GM21390 (cell line): ENCODE results near the gene EEF2.

Experiments used
- ATAC-seq: cut with Tn5 transposase; IDR thresholded peaks from one replicate; pipeline ENCODE4 v1.9.1; 2021; ENCODE audit not compliant: unreplicated experiment

The EEF2 gene

DNA sequence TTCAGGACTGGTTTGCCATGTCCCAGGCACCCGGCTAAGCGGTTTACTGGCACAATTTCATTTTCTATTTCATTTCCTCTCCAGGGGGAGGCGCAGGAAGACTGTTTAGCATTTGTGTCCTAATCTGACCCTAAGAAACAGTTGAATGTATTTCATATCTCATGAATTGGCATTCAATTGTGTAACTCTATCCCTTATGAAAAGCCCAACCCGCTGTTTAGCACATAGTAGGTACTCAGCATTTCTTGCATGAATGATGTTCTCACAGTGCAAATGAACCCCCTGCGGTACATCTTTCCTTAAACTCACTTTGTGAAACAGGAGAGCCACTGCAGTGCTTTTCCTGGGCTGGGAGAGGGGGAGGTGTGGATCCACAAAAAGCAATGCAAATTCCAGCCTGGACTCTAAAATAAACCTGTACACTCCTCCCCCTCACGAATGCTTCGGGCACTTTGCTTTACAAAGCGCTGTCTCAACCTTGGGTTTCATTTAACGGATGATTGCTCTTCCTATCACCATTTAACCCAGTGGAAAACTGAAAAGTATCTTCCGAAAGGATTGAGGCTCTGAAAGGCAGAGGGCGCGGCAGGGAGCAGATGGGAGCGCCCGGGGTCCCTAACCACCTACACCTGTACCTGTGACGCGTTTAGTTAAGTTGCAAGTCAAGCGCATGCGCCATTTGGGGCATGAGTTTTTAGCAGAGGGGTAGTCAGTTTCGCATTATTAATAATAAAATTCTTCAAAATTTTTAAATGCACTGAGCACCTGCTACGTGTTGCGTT lies 1.2 kb upstream of the EEF2 start:
- no peak for ATAC-seq

GRCh38 chr19:3985643-3986259 lies 488 bp upstream of the EEF2 start:
- ATAC-seq: no peak

DNA sequence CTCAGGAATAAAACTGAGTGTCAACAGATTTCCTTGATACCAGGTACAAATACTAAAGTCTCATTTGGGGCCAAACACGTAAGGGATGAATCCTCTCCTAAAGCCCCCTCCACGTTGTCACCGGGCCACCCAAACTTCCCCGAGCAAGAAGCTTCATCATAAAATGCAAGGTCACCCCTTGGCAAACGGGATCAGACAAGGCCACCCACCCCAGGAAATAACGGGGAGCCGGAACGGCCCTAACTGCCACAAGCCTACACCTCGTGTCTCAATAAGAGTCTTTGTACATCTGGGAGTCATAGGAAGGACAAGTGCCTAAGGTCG lies 717 bp downstream of the EEF2 start:
- no peak for ATAC-seq

DNA sequence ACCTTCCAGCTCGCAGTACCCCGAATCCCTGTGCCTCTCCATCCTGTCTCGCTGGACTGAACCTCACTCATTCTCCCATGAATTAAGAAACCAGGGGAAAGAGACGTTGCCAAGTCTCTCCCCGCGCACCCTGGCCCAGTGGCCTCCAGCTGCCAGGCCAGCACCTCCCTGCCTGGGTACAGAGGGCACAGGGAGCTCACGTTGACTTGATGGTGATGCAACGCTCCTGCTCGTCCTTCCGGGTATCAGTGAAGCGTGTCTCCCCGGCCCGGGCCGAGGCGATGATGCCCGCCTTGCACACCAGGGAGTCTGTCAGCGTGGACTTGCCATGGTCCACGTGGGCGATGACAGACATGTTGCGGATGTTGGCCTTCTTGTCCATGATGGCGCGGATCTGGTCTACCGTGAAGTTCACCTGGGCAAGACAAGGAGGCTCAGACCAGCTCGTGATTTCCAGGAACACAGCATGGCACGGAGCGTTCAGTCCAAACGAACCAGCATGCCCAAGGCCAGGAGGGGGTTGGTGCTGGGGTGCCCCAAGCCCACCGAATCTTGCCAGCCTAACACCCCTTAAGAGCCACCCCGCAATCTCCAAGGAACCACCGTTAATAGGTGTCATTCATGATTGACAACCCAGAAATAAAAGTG lies 1.2 kb downstream of the EEF2 start:
- ATAC-seq: no peak

DNA sequence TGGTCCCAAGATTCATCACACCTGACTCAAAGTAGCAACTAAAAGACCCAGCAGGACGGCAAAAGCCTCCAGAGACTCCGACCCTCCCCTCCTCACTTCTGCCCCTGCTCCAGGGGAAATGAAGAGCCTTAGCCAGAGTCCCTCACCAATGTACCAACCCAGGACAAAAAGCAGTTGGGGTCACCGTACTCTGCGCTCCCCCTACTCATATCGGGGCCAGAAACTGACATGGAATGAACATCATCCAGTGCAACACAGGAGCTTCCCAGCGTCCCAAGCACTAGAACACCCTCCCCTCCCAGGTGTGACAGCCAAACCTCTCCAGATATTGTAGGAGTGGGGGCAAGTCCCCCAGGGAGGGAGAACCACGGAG lies 1.7 kb downstream of the EEF2 start:
- no peak for ATAC-seq

DNA sequence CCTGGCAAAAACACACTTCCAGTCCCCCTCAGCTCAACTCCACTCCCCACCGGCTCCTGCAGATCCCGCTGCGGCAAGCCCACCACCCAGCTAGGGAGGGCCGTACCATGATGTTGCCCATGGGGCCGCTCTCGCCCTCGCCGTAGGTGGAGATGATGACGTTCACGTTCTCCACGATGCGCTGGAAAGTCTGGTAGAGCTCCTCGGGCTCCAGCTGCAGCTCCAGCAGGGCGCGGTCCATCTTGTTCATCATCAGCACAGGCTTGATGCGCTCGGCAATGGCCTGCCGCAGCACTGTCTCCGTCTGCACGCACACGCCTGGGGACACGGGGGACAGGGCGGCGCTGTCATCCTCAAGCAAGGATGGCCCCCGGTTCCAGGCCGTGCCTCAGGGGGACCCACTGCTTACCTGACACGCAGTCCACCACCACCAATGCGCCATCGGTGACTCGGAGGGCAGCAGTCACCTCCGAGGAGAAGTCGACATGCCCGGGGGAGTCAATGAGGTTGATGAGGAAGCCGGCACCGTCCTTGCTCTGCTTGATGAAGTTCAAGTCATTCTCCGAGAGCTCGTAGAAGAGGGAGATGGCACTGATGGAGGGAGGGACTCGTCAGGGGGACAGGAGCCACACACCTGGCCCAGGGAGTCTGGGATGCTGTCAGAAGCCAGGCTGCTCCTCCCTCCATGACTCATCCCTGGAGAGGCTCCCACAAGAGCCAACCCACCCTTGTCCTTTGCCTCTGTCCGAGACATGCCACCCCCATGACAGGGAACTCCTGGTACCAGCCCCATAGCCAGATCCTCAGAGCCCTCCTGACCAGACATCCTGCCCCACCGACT lies 2.3 kb downstream of the EEF2 start:
- no peak for ATAC-seq

DNA sequence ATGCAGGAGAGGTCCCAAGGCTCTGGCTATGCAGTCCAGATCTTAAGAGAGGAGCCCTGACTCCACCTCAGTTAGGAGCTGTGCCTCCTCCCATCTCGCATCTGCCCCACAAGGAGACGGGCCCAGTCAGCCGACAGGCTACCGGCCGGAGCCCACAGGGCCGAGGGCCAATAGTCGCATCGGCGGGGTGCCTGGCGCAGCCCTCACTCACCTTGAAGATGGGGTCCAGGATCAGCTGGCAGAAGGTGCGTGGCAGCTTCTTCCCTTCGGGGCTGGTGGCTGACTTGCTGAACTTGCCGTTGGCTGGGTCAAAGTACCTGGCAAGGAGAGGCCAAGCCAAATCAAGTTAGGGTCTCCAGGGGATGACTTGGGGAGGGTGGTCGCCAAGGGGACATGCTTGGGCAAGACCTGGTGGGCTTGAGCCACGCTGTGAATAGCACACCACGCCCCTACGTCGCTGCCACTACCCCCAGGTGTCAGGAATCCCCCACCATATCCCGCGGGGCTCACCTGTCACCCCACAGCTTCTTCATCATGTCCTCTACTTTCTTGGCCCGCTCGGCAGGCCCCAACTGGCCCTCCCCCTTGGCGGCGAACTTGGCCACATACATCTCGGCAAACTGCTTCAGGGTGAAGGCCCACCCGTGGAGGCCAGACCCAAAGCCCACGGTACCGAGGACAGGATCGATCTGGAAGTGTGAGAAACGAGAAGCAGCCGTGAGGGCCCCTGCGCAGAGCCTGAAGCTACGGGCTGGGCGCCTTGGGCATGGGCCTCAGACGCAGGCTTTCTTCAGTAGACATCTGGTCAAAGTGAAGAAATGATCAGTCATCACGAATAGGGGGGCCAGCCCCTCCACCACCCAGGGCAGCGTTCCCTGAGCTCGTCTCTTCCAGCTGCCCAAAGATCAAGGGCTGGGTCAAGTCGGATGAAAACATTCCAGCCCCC lies 3.3 kb downstream of the EEF2 start:
- no peak for ATAC-seq

DNA sequence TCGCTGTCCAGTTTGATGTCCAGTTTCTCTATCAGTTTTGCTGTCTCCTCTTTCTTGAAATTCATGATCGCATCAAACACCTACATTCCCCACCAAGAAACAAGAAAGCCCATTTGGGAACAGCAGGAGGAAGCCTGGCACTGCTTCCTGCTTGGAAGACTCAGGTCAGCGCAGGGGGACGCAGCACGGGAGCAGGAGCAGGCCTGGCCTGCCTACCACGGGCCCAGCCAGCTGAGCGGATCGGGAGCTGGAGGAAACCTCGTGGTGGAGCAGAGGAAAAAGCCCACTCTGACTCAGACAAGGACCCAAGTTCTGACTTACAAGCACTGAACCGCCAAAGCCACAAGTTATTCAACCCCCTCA lies 3.9 kb downstream of the EEF2 start:
- ATAC-seq: no peak

DNA sequence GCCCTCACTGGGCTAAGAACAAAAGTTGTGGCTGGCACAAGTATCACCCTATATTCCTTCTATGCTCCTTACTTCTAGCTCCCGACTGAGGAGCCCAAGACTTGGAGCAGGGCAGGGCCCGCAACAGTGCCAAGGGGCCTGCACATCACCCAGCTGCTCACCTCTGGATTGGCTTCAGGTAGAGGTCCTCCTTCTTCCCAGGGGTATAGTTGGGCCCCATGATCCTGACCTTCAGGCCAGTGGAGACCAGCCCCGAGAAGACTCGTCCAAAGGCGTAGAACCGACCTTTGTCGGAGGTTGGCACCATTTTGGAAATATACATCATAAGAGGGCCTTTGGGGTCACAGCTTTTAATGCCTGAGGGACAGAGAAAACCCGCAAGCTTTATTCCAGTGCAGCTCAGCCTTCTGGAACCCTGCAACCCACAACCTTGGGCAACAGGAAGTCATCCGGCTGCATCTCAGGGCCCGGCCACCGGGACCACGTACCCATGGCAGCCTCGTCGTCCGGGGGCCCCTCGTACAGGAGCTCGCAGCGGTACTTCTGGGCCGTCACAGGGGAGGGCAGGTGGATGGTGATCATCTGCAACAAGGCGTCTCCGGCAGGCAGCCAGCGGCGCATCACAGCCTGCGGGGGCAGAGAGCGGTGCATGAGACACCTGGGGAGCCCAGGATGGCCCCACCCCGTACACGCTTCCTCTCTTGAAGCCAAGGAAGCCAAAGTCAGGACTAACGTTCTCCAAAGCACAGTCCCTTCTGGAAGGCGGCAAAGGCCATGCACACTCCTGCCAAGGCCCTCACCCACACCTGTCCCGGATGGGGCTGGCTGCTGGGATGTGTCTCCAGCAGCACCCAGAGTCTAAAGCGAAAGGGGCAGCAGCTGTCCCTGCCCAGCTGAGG lies 4.7 kb downstream of the EEF2 start:
- ATAC-seq: no peak

DNA sequence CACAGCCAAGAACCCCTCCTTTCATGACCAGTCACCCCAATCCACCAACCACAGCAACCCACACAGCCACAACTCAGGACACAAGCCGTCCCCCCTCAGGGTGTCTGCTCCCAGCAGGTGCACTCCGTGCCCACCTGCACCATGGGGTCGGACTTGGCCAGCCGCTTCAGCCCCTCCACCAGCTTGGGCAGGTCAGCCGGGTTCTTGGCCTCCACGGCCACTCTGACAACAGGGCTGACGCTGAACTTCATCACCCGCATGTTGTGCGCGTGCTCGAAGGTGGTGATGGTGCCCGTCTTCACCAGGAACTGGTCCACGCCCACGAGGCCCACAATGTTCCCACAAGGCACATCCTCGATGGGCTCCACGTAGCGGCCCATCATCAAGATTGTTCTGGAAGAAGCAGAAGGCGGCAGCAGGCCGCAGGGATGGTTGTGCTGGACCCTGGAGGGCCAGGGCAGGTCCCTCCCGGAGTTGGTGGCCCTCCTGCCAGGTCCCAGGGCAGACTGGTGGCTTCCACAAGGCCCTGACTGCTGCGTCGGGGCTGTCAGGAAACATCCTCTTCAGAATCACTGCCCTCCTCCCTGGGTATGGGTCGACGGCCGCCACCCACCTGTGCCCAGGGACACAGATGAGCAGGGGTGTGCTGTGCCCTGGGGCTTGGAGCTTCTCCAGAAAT lies 5.5 kb downstream of the EEF2 start:
- no peak for ATAC-seq

GRCh38 chr19:3979289-3979673 lies 6.0 kb downstream of the EEF2 start:
- no peak for ATAC-seq

GRCh38 chr19:3978145-3978544 lies 7.1 kb downstream of the EEF2 start:
- ATAC-seq: no peak

GRCh38 chr19:3977242-3978143 lies 7.8 kb downstream of the EEF2 start:
- no peak for ATAC-seq

GRCh38 chr19:3976495-3977241 lies 8.6 kb downstream of the EEF2 start:
- ATAC-seq: no peak

GRCh38 chr19:3975637-3976087 lies 9.6 kb downstream of the EEF2 start:
- no peak for ATAC-seq

GRCh38 chr19:3975144-3975543 lies 10.1 kb downstream of the EEF2 start:
- no peak for ATAC-seq
